GM18499 (cell line): Measurements from ENCODE around the gene EEF1A2.
"Not testable (repeated sequence)": the region's sequence is repeated elsewhere in the genome, so short reads cannot be mapped to it uniquely, and the experiment has no call there.

ENCODE experiments used
- ATAC-seq: cut with Tn5 transposase; IDR thresholded peaks from one replicate; pipeline ENCODE4 v1.9.1; 2021; ENCODE audit warnings: moderate number of reproducible peaks; ENCODE audit not compliant: insufficient read depth, unreplicated experiment

EEF1A2 gene

DNA sequence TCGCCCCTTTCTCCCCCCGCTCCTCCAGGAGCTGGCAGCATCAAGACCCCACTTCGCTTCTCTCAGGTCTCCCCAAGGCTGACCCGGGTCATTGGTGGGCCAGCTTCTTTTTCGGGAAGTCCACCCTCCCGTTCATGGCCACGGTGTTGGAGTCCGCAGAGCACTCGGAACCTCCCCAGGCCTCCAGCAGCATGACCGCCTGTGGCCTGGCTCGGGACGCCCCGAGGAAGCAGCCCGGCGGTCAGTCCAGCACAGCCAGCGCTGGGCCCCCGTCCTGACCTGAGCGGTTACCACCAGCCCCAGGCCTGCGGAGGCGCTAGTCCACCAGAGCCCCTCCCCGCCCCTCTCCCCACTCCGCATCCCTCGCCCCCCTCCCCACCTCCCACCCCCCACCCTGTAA is 22.7 kb upstream of the EEF1A2 start:
- ATAC-seq: no peak

GRCh38 chr20:63520934-63521601 is 22.2 kb upstream of the EEF1A2 start:
- ATAC-seq: no peak

GRCh38 chr20:63520504-63520933 is 21.6 kb upstream of the EEF1A2 start, which contains the start of gene PPDPF:
Gene PPDPF (plus strand): TSS chr20:63520765. CDS start chr20:63521309, 544 bp downstream.
- ATAC-seq: no peak

DNA sequence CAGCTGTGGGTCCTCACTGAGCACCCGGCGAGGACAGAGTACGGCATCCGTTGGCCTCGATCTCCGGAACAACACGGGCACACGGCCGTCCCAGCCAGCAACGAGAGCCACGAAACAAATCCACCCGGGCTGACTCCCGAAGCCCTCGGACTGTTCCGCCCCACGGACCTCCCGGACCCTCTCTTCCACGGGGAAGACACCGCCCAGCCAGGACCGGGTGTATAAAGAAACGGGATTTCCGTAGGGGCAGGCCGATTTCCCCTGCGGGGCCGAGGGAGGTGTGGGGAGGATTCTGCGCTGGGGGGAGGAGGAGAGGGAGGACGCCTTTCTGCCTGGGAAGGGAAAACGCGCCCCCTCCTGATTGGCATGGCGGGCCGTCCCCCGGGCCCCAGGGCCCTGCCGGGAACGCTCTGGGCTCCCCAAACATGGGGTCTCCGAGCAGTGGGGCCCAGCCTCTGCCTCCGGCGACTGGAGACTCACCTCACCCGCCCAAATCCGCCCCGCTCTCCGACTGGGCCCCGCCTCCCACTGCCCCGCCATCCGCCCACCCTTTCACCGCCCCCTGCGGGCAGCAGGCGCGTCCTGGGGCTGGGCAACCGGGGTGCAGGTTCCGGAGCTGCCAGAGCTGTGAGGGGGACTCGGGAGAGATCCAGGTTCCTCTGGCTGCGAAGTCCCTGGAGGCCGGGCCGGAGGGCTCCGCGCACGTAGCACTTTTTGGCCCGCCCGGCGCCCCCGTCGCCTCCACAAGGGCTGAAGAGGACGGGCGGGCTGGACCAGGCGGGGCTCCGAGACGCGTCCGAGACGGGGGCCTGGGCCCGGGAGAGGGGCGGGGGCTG is 21.0 kb upstream of the EEF1A2 start:
- no peak for ATAC-seq

- no peak for ATAC-seq
These were observed 20.2 kb upstream of the EEF1A2 start for GRCh38 chr20:63518946-63519667.

GRCh38 chr20:63518351-63518861 is 19.5 kb upstream of the EEF1A2 start:
- ATAC-seq: no peak

DNA sequence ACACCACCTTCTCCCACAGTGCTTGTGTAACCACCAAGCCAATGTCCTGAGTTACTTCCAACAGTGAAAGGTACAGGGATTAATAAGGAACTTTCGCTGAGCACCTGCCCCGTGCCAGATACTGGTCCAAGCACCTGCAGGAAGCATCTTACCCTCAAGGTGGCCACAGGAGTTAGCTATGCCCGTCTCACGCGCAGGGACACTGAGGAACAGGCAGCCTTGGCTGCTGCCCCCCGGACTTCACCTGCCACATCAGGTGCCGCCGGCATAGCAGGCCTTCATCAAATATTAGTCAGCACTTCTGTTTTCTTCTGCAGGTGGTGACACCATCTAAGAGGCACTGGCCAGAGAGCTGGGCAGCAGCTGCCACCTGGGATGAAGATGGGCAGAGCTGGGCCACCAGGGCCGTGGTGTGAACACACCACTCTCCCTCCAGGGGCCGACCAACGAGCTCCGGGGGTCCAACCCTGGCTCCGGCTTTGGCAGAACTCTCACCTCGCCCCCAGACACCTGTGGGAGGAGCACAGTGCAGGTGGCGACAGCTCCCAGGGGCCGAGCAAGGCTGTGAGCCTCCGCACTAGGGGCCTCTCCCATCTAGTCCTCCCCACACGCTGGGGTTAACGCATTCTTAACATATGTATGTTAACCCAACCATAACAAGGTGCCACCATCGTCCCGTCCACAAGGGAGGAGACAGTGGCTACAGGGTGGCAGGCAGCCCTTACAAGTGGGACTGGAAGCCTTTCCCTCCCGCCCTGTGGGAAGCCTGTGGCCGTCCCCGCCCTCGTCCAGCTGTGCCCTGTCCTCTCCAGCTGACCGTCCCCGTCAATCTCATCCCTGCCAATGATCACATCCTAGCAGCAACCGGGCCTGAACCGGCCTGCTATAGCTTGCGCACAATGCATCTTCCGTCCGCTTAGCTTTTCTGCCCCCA is 18.8 kb upstream of the EEF1A2 start:
- no peak for ATAC-seq

- ATAC-seq: not testable (repeated sequence)
These were observed 15.6 kb upstream of the EEF1A2 start for GRCh38 chr20:63514520-63514919.

DNA sequence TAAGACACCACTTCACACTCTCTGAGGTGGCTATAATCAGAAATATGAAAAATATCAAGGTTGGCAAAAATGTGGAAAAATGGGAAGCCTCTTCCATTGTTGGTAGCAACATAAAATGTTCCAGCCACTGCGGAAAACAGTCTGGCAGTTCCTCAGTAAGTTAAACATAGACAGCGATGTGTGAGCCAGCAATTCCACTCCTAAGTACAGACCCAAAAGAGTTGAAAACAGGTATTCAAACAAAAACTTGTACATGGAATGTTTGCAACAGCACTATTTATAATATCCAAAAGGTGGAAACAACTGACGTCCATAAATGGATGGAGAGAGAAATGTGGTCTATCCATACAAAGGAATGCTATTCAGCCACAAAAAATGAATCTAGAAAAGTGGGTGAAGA is 14.3 kb upstream of the EEF1A2 start:
- ATAC-seq: no peak

DNA sequence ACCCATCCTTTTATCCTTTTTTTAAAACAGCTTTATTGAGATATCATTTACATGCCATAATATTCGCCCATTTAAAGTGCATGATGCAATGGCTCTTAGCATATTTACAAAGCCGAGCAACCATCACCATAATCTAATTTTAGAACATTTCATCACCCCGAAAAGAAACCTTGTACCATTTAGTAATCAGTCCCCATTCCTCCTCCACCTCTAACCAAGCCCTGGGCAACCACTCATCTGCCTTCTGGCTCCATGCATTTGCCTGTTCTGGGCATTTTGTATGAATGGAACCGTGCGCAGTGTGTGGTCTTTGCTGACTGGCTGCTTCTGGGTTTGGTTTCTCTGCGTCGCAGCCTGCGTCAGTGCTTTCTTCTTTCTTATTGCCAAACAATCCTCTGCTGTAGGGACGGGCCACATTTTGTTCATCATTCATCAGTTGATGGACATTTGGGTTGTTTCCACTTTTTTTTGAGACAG is 10.2 kb upstream of the EEF1A2 start:
- ATAC-seq: no peak

DNA sequence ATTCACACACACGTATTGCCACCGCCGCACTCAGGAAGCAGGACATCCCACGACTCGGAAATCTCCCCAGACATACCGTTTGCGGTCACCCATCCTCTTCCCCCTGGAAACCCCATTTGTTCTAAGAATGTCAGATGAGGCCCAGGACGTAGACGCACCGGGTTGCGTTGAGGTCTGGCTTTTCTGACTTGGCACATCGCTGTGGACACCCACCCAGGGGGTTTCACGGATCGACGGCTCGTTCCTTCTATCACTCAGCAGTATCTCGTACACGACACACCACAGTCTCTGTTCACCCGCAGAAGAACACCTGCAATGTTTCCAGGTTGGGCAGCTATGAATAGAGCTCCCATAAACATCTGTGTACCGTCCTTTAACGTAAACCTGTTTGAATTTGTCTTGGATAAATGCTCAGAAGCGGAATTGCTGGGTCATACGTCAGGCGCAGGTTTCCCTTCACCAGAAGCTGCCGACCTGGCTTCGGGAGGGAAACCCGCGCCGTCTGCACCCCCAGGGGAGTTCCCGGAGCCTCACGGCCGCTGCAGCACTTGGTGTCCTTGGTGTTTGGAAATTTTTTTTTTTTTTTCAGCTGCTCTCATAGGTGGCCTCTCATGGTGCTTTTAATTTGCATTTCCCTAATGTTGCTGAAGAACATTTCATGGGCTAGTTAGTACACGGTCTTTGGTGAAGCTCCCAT is 9.3 kb upstream of the EEF1A2 start:
- ATAC-seq: no peak

GRCh38 chr20:63507083-63507743 is 8.3 kb upstream of the EEF1A2 start:
- no peak for ATAC-seq

- ATAC-seq: no peak
These were observed 6.8 kb upstream of the EEF1A2 start for GRCh38 chr20:63505723-63506122.

DNA sequence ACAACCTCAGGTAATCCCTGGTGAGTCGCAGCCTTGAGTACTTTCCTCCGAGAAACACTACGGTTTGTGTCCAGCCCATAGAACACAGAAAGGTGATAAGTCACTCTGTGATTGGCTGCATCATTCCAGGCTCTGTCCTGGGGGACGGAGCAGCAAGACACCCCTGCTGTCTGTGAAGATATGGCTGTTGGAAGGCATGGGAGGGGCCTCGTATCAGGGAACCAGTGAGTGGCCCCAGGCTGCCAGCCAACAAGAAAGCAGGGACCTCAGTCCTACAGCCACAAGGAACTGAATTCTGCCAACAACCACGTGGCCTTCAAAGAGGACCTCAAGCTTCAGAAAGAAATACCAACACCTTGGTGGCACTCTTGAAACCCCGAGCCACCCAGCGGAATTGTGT is 6.4 kb upstream of the EEF1A2 start:
- ATAC-seq: no peak

- no peak for ATAC-seq
These were observed 5.8 kb upstream of the EEF1A2 start for GRCh38 chr20:63504642-63505041.

- no peak for ATAC-seq
These were observed 4.6 kb upstream of the EEF1A2 start for GRCh38 chr20:63503524-63503923.

GRCh38 chr20:63502671-63503172 is 3.8 kb upstream of the EEF1A2 start:
- ATAC-seq: no peak
